Stimulated activated naive CD8-positive, alpha-beta T cell treated with anti-CD3 and anti-CD28 coated beads, Interleukin-15, amount 100 ng/mL, for 72 hours (primary cell): ENCODE data around the gene TADA2B.
"Not testable (repeated sequence)": the region's sequence is repeated elsewhere in the genome, so short reads cannot be mapped to it uniquely, and the experiment has no call there.

Experiments used
- ATAC-seq: fragments of 150-1000 bp; cut with Tn5 transposase; 2 replicates; pipeline ENCODE4 v1.10.0; 2021; ENCODE audit warnings: mild to moderate bottlenecking, moderate library complexity
- DNase-seq, 2 donors: peaks; one replicate each; pipeline ENCODE4 v3.0.0; 2021 to 2022
- H3K27ac Mint-ChIP-seq, 2 donors: one replicate each; pipeline ENCODE4 v1.8.0; 2022; ENCODE audit warnings: mild to moderate bottlenecking in 2 of 2, mixed read lengths in 2 of 2, moderate library complexity in 2 of 2
- H3K27me3 Mint-ChIP-seq: one replicate; pipeline ENCODE4 v1.8.0; 2022; ENCODE audit warnings: mixed read lengths
- H3K4me1 Mint-ChIP-seq: one replicate; pipeline ENCODE4 v1.8.0; 2022; ENCODE audit warnings: mild to moderate bottlenecking, mixed read lengths
- H3K4me3 Mint-ChIP-seq, 2 donors: one replicate each; pipeline ENCODE4 v1.8.0; 2022; ENCODE audit warnings: mild to moderate bottlenecking in 2 of 2, mixed read lengths in 2 of 2, moderate library complexity in 1 of 2
- H3K9me3 Mint-ChIP-seq, 2 donors: one replicate each; pipeline ENCODE4 v1.8.0; 2022; ENCODE audit warnings: mixed read lengths in 2 of 2

The TADA2B gene

GRCh38 chr4:7073526-7074390 is 30.6 kb downstream of the TADA2B start:
- Mint-ChIP-seq H3K27me3 (peaks cover 7% of the 10 kb centered on the region), H3K27ac (no peak overlapping the region), H3K4me3 (no peak overlapping the region), H3K4me1 (peaks cover 19% of the 10 kb centered on the region), H3K9me3 (no peaks in the 10 kb centered on the region)
- DNase-seq (peak in 1 of 2 donors; percentile 31), ATAC-seq (no peak)

GRCh38 chr4:7074426-7074825 is 31.3 kb downstream of the TADA2B start:
- ATAC-seq (no peak), DNase-seq (no peak)
- H3K27ac Mint-ChIP-seq, result peak overlapping the region in 1 of 2 donors; percentile 66
- no peaks in the 10 kb centered on the region for H3K9me3 Mint-ChIP-seq
- no peak overlapping the region for H3K4me3 Mint-ChIP-seq
- H3K27me3 Mint-ChIP-seq, result peaks cover 7% of the 10 kb centered on the region
- peaks cover 15% of the 10 kb centered on the region for H3K4me1 Mint-ChIP-seq

GRCh38 chr4:7075962-7076695 is 33.0 kb downstream of the TADA2B start:
- Mint-ChIP-seq H3K27ac (no peak overlapping the region), H3K27me3 (peaks cover 5% of the 10 kb centered on the region), H3K9me3 (no peaks in the 10 kb centered on the region), H3K4me3 (no peak overlapping the region), H3K4me1 (no peaks in the 10 kb centered on the region)
- ATAC-seq (peak; percentile 55), DNase-seq (no peak)

GRCh38 chr4:7076696-7077082 is 33.5 kb downstream of the TADA2B start:
- Mint-ChIP-seq H3K27ac (no peak overlapping the region), H3K4me3 (no peak overlapping the region), H3K27me3 (peaks cover 9% of the 10 kb centered on the region), H3K9me3 (no peaks in the 10 kb centered on the region), H3K4me1 (no peaks in the 10 kb centered on the region)
- DNase-seq (no peak), ATAC-seq (no peak)

GRCh38 chr4:7077371-7077770 is 34.2 kb downstream of the TADA2B start:
- Mint-ChIP-seq H3K4me3 (no peak overlapping the region), H3K27me3 (peaks cover 15% of the 10 kb centered on the region), H3K27ac (no peak overlapping the region), H3K4me1 (no peaks in the 10 kb centered on the region), H3K9me3 (no peaks in the 10 kb centered on the region)
- ATAC-seq (no peak), DNase-seq (no peak)

GRCh38 chr4:7078025-7078424 is 34.9 kb downstream of the TADA2B start:
- H3K9me3 Mint-ChIP-seq, result no peaks in the 10 kb centered on the region
- ATAC-seq (no peak), DNase-seq (no peak)
- H3K27me3 Mint-ChIP-seq, result peaks cover 20% of the 10 kb centered on the region
- H3K27ac Mint-ChIP-seq, result no peak overlapping the region
- H3K4me3 Mint-ChIP-seq, result no peak overlapping the region
- H3K4me1 Mint-ChIP-seq, result no peaks in the 10 kb centered on the region

GRCh38 chr4:7079483-7079882 is 36.3 kb downstream of the TADA2B start:
- not testable (repeated sequence) for DNase-seq, H3K27ac Mint-ChIP-seq, H3K4me3 Mint-ChIP-seq, H3K4me1 Mint-ChIP-seq, H3K9me3 Mint-ChIP-seq, ATAC-seq
- peaks cover 34% of the 10 kb centered on the region for H3K27me3 Mint-ChIP-seq

- DNase-seq, ATAC-seq, H3K4me3 Mint-ChIP-seq, H3K4me1 Mint-ChIP-seq, H3K27ac Mint-ChIP-seq, H3K9me3 Mint-ChIP-seq: not testable (repeated sequence)
- peaks cover 38% of the 10 kb centered on the region for H3K27me3 Mint-ChIP-seq
Observed at GRCh38 chr4:7079909-7080308, 36.7 kb downstream of the TADA2B start.

GRCh38 chr4:7083597-7084563 is 40.7 kb downstream of the TADA2B start:
- peaks cover 47% of the 10 kb centered on the region for H3K27me3 Mint-ChIP-seq
- no peaks in the 10 kb centered on the region for H3K4me1 Mint-ChIP-seq
- DNase-seq (no peak), ATAC-seq (no peak)
- H3K9me3 Mint-ChIP-seq, result no peaks in the 10 kb centered on the region
- no peak overlapping the region for H3K27ac Mint-ChIP-seq
- H3K4me3 Mint-ChIP-seq, result peak overlapping the region in 1 of 2 donors; percentile 7

GRCh38 chr4:7084564-7084961 is 41.4 kb downstream of the TADA2B start:
- not testable (repeated sequence) for ATAC-seq, H3K9me3 Mint-ChIP-seq, H3K4me1 Mint-ChIP-seq, DNase-seq, H3K27ac Mint-ChIP-seq
- Mint-ChIP-seq H3K27me3 (peaks cover 47% of the 10 kb centered on the region), H3K4me3 (peak overlapping the region in 1 of 2 donors; percentile 7)

GRCh38 chr4:7086384-7086783 is 43.2 kb downstream of the TADA2B start:
- Mint-ChIP-seq H3K4me1 (no peaks in the 10 kb centered on the region), H3K9me3 (no peaks in the 10 kb centered on the region), H3K4me3 (no peak overlapping the region), H3K27me3 (peaks cover 42% of the 10 kb centered on the region), H3K27ac (no peak overlapping the region)
- ATAC-seq (no peak), DNase-seq (no peak)

- Mint-ChIP-seq H3K4me1 (no peaks in the 10 kb centered on the region), H3K4me3 (no peak overlapping the region), H3K9me3 (no peaks in the 10 kb centered on the region), H3K27ac (no peak overlapping the region), H3K27me3 (peaks cover 39% of the 10 kb centered on the region)
- ATAC-seq (no peak), DNase-seq (no peak)
Observed at GRCh38 chr4:7087036-7087435, 43.9 kb downstream of the TADA2B start.

- Mint-ChIP-seq H3K27ac (no peak overlapping the region), H3K4me3 (no peak overlapping the region), H3K27me3 (peaks cover 32% of the 10 kb centered on the region), H3K9me3 (no peaks in the 10 kb centered on the region), H3K4me1 (no peaks in the 10 kb centered on the region)
- no peak for DNase-seq
- no peak for ATAC-seq
Observed at GRCh38 chr4:7089213-7089986, 46.2 kb downstream of the TADA2B start.

GRCh38 chr4:7092026-7092425 is 48.9 kb downstream of the TADA2B start:
- Mint-ChIP-seq H3K4me3 (no peak overlapping the region), H3K4me1 (no peaks in the 10 kb centered on the region), H3K27ac (no peak overlapping the region), H3K9me3 (no peaks in the 10 kb centered on the region), H3K27me3 (peaks cover 18% of the 10 kb centered on the region)
- no peak for ATAC-seq
- DNase-seq, result no peak

GRCh38 chr4:7094916-7095315 is 51.7 kb downstream of the TADA2B start:
- no peak for ATAC-seq
- Mint-ChIP-seq H3K27ac (no peak overlapping the region), H3K9me3 (no peaks in the 10 kb centered on the region), H3K27me3 (peaks cover 18% of the 10 kb centered on the region), H3K4me3 (no peak overlapping the region), H3K4me1 (no peaks in the 10 kb centered on the region)
- DNase-seq, result no peak
